Lung (tissue), 16 donors: ENCODE data around the gene TRIM46. TPM values are rescaled to one million over a fixed set of nuclear protein-coding genes. Genes with fewer than 3 reads are reported as not detected.

Experiments used
- ATAC-seq: fragments of 200-7000 bp; cut with Tn5 transposase; one replicate; pipeline ENCODE4 v1.9.1; 2020; ENCODE audit warnings: moderate number of reproducible peaks; ENCODE audit not compliant: insufficient read depth, low FRiP score
- DNase-seq, 3 donors: peaks; one replicate each; pipeline ENCODE4 v3.0.0-alpha.2; 2013 to 2017
- H3K27ac ChIP-seq, 2 donors: one replicate each; pipeline ENCODE4 v1.5.1; 2013; ENCODE audit warnings: mild to moderate bottlenecking in 2 of 2, moderate library complexity in 2 of 2, control low read depth in 1 of 2, inconsistent platforms in 1 of 2, low read depth in 1 of 2, low read length in 1 of 2
- H3K27me3 ChIP-seq, 3 donors: one replicate each; pipeline ENCODE4 v1.5.1; 2013; ENCODE audit warnings: low read length in 2 of 3; ENCODE audit not compliant: control insufficient read depth in 3 of 3, insufficient read depth in 3 of 3
- H3K36me3 ChIP-seq, 4 donors: one replicate each; pipeline ENCODE4 v1.5.1; 2013; ENCODE audit warnings: low read length in 4 of 4, mild to moderate bottlenecking in 1 of 4, moderate library complexity in 1 of 4; ENCODE audit not compliant: control insufficient read depth in 4 of 4, insufficient read depth in 4 of 4
- H3K4me1 ChIP-seq, 5 donors: one replicate each; pipeline ENCODE4 v1.5.1; 2013; ENCODE audit warnings: low read length in 5 of 5, mild to moderate bottlenecking in 2 of 5, moderate library complexity in 1 of 5; ENCODE audit not compliant: control insufficient read depth in 5 of 5, insufficient read depth in 5 of 5
- H3K4me3 ChIP-seq: one replicate; pipeline ENCODE4 v1.5.1; 2013; ENCODE audit warnings: mild to moderate bottlenecking, control low read depth, moderate library complexity
- H3K9ac ChIP-seq, 2 donors: one replicate each; pipeline ENCODE4 v1.5.1; 2013; ENCODE audit warnings: low read length in 2 of 2, control low read depth in 1 of 2; ENCODE audit not compliant: insufficient read depth in 1 of 2
- H3K9me3 ChIP-seq, 4 donors: one replicate each; pipeline ENCODE4 v1.5.1; 2013; ENCODE audit warnings: low read length in 3 of 4, mild to moderate bottlenecking in 1 of 4, moderate library complexity in 1 of 4; ENCODE audit not compliant: control insufficient read depth in 4 of 4, insufficient read depth in 3 of 4
- WGBS, 2 donors: extraction: QIAGEN DNeasy Blood & Tissue Kit; methylation state at CpG; one replicate each; pipeline ENCODE4 v1.1.7; 2013; 5-methylcytosine and 5-hydroxymethylcytosine counted together
- long read RNA-seq, 5 donors: transcript quantifications; one replicate each; lab custom pipeline, GENCODE V29; 2026
- polyA plus RNA-seq, 2 donors: library from polyadenylated mRNA; stranded (reverse); fragments of 200-250 nt; gene quantifications; one replicate each; pipeline ENCODE4 v1.2.1, GENCODE V29; 2013
- total RNA-seq, 2 donors: library from RNA; depleted of rRNA in 1 of 2; stranded (reverse); fragments of >200 nt in 1 of 2; gene quantifications; one replicate each; pipeline ENCODE4 v1.2.1, GENCODE V29; 2014 to 2021
- TF ChIP-seq, protein P1 (sequence below): IDR thresholded peaks from 2 replicates; pipeline ENCODE4 v1.5.1; 2012; ENCODE audit warnings: mild to moderate bottlenecking; ENCODE audit errors: control extremely low read depth, extremely low read depth
- donor health status: control.
- donor health status: control.
- donor health status: Bipolar disorder and iron deficiency.
- donor health status: healthy.
- donor health status: DM: yes; HTN: yes; CAD: no.

TRIM46 gene, protein sequence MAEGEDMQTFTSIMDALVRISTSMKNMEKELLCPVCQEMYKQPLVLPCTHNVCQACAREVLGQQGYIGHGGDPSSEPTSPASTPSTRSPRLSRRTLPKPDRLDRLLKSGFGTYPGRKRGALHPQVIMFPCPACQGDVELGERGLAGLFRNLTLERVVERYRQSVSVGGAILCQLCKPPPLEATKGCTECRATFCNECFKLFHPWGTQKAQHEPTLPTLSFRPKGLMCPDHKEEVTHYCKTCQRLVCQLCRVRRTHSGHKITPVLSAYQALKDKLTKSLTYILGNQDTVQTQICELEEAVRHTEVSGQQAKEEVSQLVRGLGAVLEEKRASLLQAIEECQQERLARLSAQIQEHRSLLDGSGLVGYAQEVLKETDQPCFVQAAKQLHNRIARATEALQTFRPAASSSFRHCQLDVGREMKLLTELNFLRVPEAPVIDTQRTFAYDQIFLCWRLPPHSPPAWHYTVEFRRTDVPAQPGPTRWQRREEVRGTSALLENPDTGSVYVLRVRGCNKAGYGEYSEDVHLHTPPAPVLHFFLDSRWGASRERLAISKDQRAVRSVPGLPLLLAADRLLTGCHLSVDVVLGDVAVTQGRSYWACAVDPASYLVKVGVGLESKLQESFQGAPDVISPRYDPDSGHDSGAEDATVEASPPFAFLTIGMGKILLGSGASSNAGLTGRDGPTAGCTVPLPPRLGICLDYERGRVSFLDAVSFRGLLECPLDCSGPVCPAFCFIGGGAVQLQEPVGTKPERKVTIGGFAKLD
- total RNA-seq (under 1 TPM; 0.60 to 0.71 TPM), polyA plus RNA-seq (under 1 TPM; 0.26 to 0.31 TPM)
- long read RNA-seq, donor 1, result 0 reads
- long read RNA-seq, donor 2, partial matches to known transcripts, result 6 of 6 reads
- long read RNA-seq, donor 2, other reads (novel, unspliced or antisense), result 0 of 6 reads
- long read RNA-seq, donor 3, result 0 reads
- long read RNA-seq, donor 4, result 0 reads
- long read RNA-seq, donor 5, partial matches to known transcripts, result 0 of 1 reads
- long read RNA-seq, donor 5, other reads (novel, unspliced or antisense), result 0 of 1 reads

GRCh38 chr1:155173478-155174323 lies at the start of gene TRIM46:
TSS of gene TRIM46 (plus strand) at chr1:155173849. CDS start at chr1:155173967, 118 bp downstream.
- no peaks in the 10 kb centered on the region for H3K9me3 ChIP-seq
- peaks cover 0 to 16% (median 7%) of the 10 kb centered on the region in 4 donors for H3K36me3 ChIP-seq
- no peaks in the 10 kb centered on the region for H3K27me3 ChIP-seq
- TF ChIP-seq, protein P1, sequence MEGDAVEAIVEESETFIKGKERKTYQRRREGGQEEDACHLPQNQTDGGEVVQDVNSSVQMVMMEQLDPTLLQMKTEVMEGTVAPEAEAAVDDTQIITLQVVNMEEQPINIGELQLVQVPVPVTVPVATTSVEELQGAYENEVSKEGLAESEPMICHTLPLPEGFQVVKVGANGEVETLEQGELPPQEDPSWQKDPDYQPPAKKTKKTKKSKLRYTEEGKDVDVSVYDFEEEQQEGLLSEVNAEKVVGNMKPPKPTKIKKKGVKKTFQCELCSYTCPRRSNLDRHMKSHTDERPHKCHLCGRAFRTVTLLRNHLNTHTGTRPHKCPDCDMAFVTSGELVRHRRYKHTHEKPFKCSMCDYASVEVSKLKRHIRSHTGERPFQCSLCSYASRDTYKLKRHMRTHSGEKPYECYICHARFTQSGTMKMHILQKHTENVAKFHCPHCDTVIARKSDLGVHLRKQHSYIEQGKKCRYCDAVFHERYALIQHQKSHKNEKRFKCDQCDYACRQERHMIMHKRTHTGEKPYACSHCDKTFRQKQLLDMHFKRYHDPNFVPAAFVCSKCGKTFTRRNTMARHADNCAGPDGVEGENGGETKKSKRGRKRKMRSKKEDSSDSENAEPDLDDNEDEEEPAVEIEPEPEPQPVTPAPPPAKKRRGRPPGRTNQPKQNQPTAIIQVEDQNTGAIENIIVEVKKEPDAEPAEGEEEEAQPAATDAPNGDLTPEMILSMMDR, result no peak
- peak within 1 kb of the TSS; percentile 54 for H3K4me3 ChIP-seq
- WGBS, 2 donors, result 1 to 3% methylated on average over 38 of the region's 38 CpGs
- peak within 1 kb of the TSS; percentile 61 to 80 for H3K9ac ChIP-seq
- H3K4me1 ChIP-seq, result peaks cover 0 to 29% (median 3%) of the 10 kb centered on the region in 5 donors
- peak within 1 kb of the TSS; percentile 80 to 90 for H3K27ac ChIP-seq
- no peak for DNase-seq
- ATAC-seq, result no peak

GRCh38 chr1:155124503-155125463 lies 48.9 kb upstream of the TRIM46 start:
- DNase-seq, result peak in 1 of 3 donors; percentile 24
- peak overlapping the region in 1 of 2 donors; percentile 93 for H3K27ac ChIP-seq
- TF ChIP-seq, protein P1, result no peak

More at GRCh38 chr1:155124503-155125463, 48.9 kb upstream of the TRIM46 start:
- Histone ChIP-seq H3K9ac (no peak overlapping the region), H3K9me3 (peaks cover 0 to 4% (median 0%) of the 10 kb centered on the region in 4 donors), H3K27me3 (peaks cover 0 to 31% (median 29%) of the 10 kb centered on the region in 3 donors), H3K4me3 (no peak overlapping the region), H3K4me1 (peaks cover 0 to 38% (median 24%) of the 10 kb centered on the region in 5 donors), H3K36me3 (no peaks in the 10 kb centered on the region)
- WGBS, 2 donors, result 63 to 79% methylated on average over 16 of the region's 16 CpGs
- no peak for ATAC-seq
